HG02973 (cell line): ENCODE measurements around the gene N4BP2.
"Not testable (repeated sequence)": the region's sequence is repeated elsewhere in the genome, so short reads cannot be mapped to it uniquely, and the experiment has no call there.

Experiments
- ATAC-seq: cut with Tn5 transposase; IDR thresholded peaks from one replicate; pipeline ENCODE4 v1.9.1; 2021; ENCODE audit warnings: moderate library complexity; ENCODE audit not compliant: unreplicated experiment

N4BP2 gene

DNA sequence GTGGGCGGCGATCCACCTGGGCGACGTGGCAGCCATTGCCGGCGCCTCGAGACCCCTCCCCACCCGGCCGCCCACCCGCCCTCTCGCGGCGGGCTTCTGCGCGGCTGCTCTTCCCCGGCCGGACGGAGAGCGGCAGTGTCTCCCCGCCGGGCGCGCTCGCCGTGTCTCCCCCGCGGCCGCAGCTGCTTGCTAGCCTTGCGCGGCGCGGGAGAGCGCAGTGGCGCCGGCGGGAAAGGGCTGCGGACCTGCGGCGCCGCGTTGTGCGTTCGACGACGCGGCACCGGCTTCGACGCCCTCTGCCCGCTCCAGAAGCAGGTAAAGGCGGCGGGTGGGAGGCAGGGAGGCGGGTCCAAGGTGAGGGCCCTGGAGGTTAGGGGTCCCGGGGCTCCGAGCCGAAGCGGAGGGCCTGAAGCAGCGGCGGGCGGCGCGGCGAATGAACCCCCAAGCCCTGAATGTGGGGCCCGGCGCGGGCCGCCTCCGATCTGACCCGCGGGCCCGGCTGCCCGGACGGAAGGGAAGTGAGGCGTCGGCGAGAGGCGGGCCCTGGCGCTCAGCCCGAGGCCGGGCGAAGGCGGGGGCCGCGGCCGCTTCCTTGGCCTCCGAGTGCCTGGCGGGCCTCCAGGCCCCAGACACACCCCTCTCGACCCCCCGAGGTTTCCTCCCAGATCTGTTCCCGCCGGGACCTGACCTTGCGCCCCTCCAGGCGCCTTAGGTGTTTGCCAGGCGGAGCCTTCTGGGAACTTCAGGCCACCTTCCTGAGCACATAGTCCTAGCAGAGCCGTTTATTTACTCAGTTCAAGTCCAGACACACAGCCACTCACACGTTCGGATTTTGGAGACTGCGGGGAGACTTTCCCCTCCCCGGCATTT lies at the start of gene N4BP2:
TSS of gene N4BP2 (plus strand) at position 135 of the 870 bp plus-strand sequence. CDS start 40,491 bp downstream, outside the sequence.
- ATAC-seq = peak; percentile 47

DNA sequence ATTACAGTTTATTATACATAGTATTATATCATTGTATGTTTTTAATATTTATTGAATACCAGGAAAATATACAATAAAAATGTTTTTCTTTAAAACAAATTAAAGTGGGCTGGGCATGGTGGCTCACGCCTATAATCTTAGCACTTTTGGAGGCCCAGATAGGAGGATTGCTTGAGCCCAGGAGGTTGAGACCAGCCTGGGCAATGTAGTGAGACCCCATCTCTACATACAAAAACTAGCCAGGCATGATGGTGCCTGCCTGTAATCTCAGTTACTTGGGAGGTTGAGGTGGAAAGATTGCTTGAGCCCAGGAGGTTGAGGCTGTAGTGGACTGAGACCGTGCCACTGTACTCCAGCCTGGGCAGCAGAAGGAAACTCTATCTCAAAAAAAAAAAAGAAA lies 40.6 kb upstream of the N4BP2 start:
- no peak for ATAC-seq

DNA sequence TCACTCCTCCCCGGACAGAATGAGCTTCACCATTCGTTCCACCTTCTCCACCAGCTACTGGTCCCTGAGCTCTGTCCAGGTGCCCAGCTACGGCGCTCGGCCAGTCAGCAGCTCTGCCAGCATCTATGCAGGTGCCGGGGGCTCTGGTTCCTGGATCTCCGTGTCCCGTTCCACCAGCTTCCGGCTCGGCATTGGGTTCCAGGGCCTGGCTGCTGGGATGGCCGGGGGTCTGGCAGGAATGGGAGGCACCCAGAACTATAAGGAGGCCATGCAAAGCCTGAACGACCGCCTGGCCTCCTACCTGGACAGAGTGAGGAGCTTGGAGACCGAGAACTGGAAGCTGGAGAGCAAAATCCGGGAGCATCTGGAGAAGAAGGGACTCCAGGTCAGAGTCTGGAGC lies 36.4 kb upstream of the N4BP2 start:
- no peak for ATAC-seq

DNA sequence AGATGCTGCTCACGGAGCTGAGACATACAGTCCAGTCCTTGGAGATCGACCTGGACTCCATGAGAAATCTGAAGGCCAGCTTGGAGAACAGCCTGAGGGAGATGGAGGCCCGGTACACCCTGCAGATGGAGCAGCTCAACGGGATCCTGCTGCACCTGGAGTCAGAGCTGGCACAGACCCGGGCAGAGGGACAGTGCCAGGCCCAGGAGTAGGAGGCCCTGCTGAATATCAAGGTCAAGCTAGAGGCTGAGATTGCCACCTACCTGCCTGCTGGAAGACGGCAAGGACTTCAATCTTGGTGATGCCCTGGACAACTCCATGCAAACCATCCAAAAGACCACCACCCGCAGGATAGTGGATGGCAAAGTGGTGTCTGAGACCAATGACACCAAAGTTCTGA lies 35.5 kb upstream of the N4BP2 start:
- not testable (repeated sequence) for ATAC-seq

DNA sequence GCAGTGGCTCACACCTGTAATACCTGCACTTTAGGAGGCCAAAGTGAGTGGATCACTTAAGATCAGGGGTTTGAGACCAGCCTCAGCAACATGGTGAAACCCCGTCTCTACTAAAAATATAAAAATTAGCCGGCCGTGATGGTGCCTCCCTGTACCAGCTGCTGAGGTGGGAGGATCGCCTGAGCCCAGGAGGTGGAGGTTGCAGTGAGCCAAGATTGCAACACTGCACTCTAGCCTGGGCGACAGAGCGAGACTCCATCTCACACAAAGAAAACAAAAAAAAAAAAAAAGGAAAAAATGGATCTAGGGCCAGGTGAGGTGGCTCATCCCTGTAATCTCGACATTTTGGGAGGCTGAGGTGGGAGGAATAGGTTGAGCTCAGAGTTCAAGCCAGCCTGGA lies 32.6 kb upstream of the N4BP2 start:
- not testable (repeated sequence) for ATAC-seq

DNA sequence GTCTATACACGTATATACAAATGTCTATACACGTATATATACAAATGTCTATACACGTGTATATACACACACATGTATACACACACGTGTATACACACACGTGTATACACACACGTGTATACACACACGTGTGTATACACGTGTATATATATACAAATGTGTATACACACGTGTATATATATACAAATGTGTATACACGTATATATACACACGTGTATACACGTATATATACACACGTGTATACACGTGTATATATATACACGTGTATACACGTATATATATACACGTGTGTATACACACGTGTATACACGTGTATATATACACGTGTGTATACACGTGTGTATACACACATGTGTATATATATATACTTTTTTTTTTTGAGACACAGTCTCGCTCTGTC lies 23.9 kb upstream of the N4BP2 start:
- ATAC-seq = no peak

DNA sequence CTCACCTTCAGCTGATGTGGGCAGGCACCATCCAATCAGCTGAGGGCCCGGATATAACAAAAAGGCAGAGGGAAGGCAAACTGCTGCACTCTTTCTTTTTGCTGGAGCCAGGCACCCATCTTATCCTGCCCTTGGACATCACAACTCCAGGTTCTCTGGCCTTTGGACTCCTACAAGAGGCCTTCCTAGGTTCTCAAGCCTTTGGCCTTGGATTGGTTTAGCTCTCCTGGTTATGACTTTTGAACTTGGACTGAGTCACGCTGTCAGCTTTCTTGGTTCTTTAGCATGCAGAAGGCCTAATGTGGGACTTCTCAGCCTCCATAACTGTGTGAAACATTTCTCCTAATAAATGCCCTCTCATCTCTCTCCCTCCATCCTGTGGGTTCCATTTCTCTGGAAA lies 23.0 kb upstream of the N4BP2 start:
- no peak for ATAC-seq

DNA sequence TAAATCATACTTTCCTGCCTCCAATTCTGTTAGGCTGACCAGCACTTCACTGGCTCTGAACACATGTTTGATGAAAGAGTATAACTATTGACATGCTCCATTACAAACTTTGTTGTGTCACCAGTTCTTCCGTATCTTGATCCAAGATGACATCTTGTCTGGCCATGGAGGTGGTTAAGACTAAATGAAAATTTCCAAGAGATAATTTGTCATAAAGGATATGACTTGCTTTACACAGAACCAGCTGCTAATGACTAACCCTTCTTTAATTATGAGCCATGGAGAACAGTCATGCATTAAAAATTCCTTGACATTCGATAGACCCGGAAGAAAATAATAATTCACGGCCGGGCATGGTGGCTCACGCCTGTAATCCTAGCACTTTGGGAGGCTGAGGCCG lies 17.7 kb upstream of the N4BP2 start:
- ATAC-seq = no peak

DNA sequence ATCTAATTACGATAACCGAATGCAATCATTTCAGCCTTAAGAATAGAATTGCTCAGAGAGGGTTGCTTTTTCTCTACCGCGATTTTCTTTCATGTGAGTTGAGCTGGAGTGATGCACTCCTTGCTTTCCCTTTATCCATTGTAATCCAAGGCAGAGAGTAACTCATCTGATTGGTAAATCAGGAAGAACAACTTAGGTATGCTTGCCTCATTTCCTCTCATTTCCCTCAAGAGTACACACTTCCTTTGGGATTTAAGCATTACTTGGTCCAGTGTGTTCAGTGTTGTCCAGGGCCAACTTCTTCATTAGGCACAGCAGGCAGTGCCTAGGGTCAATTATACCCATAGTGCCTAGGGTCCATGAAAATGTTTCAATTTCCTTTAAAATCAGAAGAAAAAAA lies 15.7 kb upstream of the N4BP2 start:
- ATAC-seq = no peak

DNA sequence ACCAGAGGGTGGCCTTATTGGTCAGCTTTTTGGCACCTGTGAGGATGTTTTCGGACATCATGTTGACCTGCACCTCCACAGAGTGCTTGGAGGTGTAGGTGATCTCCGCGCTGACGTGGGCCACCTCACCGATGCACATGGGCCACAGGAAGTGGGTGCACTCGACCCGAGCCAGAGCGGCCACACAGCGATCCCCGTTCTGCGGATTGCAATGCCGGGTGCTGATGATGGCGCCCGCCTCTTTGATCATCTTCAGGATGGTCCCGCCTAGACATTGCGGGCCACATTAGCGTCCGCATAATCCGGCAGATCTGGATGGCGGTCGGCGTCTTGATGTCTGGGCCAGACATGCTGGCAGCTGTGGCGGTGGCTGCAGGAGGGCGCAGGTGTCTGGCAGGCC lies 12.9 kb upstream of the N4BP2 start:
- no peak for ATAC-seq

DNA sequence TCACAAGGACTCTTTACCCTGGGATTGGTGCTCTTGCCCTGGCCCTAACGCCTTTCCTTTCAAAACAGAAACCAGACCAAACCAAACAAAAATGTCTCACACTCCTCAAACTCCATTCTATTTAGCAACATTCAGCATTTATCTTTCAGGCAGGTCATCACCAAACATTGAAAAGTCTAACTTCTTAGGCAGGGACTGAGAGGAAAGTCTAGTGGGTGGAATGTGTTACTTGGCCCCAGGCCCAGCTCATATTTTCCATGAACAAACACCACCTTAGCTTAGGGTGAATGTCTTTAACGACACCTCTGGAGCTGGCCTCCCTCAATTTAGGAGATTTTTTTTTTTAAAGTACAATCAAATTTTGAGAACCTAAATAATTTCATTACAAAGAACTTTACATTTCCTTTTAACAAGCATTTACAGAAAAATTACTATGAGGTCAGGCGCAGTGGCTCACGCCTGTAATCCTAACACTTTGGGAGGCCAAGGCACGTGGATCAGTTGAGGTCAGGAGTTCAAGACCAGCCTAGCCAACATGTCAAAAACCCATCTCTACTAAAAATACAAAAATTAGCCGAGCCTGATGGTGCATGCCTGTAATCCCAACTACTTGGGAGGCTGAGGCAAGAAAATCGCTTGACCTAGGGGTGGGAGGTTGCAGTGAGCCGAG lies 10.2 kb upstream of the N4BP2 start:
- ATAC-seq = no peak

DNA sequence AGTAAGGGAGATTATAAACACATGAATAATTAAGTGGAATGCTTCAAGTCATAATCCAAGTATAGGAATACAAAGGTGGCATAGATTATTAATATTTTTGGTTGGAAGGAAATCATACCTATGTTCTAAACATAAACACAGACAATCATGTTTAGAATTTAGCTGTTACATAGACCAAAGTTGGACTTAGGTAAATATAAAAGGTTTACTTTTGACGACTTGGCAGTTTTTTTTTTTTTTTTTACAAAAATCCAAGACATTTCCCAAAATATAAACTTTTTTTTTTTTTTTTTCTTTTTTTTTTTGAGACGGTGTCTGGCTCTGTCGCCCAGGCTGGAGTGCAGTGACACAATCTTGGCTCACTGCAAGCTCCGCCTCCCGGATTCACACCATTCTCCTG lies 3.5 kb upstream of the N4BP2 start:
- ATAC-seq = no peak

DNA sequence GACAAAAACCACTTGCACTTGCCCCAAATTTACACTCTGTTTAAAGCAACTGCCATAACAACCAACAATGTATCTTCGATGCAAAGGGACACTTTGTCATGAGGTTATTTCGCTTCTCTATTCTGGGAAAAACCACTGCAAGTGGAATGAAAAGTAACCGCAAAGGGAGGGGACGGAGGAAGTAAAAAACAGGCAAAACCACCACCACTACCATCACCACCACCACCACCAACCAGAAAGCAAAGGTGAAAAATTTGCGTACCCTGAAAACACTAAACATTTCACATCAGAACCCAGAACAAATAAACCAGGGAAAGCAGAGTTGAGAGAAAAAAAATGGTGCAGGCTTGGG lies 1.2 kb upstream of the N4BP2 start:
- ATAC-seq = no peak

DNA sequence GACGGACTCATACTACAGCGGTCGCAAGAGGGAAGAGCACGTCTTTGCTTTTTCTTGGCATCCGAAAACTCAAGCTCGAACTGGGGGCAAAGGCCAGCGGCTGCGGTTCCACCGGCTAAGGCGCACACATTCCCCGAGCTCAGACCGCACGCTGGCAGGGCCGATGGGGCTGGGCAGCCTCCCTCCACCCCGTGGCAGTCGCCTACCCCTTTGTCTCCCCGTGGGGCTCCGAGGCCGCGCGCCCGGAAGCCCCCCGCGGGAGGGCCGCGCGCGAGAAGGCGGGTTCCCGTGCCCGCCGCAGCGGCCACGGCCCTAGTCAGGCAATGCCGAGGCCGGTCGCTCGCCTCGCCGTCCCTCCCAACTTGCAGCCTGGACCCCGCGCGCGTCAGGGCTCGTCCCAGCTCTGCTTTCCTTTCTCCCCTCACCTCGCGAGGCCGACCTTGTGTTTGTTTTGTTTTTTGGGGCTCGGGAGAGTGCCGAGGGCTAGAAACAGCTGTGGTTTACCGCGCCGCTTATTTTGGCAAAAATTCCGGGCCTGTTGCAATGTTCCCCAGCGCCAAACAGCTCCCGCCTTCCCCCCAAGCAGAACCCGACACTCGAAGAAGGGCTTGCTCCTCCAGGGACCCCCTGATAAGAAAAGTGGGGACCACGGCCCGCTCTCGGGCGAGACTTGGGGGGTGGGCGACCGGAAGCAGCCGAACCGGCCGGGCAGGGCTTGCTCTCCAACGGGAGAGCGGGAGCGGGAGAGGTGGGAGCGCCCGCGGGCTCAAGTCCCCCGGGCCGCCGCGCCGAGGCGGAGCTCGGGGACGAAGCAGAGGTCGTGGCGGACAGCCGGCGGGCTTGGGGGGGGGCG lies 561 bp upstream of the N4BP2 start:
- ATAC-seq = peak; percentile 6

DNA sequence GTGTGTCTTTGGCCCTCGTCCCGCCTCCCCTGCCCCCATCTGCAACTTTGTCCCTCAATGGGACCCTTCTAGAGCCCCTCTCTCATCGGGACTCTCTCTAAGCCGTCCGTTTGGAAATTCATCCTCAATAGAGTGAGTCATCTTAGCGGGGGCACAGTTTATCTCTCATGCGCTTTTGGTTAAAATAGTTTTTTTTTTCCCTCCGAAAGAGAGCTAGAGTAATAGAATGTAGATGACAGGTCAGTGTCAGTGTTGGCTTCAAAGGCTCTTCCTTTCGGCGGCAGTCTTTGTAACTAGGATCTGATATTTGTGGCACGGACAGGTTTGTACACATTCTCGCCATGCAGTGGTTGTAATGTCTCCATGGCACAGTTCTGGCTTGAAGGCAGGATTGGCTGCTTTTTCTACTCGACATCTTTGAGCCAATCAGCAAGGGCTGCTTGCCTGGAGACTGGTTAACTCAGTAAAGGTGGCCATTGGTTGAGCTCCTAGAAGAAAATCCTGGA lies 989 bp downstream of the N4BP2 start:
- ATAC-seq = peak; percentile 70

DNA sequence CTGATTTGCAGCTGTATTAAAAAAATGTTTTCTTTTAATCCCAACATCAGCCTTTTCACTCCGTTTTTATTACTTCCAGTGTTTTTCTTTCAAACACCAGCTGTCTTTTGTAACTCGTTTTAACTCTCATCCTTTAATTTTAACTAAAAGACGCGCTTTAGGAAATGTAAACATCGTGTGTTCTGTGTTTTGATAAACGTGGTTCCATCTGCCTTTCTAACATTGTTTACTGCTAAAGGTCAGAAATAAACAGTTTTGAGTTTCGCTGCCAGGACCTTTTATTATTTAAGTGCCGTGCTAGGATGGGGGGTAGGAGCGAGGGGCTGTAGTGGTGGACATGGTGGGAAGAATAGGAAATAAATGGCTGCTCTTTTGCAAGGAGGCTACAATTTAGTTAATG lies 1.5 kb downstream of the N4BP2 start:
- ATAC-seq = no peak

DNA sequence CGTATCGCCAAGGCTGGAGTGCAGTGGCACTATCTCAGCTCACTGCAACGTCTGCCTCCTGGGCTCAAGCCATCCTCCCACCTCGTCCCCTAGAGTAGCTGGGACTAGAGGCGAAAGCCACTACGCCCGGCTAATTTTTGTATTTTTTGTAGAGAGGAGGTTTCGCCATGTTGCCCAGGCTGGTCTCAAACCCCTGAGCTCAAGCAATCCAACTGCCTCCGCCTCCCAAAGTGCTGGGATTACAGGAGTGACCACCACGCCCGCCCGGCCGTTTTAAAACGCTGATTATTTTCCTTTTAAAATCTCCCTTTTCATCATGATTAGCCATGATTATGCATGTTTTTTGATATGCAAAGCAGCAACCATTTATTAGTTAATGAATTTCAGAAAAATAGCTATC lies 2.2 kb downstream of the N4BP2 start:
- no peak for ATAC-seq

DNA sequence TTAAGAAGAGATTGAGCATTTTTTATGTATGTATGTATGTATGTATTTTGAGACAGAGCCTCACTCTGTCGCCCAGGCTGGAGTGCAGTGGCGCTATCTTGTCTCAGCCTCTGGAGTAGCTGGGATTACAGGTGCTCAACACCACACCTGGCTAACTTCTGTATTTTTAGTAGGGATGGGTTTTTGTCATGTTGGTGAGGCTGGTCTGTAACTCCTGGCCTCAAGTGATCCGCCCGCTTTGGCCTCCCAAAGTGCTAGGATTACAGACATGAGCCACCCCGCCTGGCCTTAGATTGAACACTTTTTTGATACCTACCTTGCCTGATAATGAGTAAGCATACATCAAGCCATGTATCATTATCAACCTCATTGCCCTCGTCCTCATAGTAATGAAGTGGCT lies 2.7 kb downstream of the N4BP2 start:
- ATAC-seq = no peak

DNA sequence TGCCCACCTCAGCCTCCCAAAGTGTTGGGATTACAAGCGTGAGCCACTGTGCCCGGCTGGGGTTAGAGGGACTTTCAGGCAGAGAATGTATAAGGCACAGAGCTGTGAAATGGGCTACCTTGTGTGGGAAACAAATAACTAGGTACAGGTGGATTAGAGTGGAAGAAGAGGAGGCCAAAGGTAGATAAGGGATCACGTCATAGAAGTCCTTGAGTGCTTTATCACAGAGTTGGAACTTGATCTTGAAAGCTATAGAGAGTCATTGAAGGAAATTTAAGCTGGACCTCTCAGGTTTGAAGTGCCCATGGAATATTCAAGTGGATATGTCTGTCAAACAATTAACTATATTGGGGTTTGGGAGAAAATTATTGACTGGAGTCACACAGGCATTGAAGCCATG lies 8.4 kb downstream of the N4BP2 start:
- no peak for ATAC-seq

DNA sequence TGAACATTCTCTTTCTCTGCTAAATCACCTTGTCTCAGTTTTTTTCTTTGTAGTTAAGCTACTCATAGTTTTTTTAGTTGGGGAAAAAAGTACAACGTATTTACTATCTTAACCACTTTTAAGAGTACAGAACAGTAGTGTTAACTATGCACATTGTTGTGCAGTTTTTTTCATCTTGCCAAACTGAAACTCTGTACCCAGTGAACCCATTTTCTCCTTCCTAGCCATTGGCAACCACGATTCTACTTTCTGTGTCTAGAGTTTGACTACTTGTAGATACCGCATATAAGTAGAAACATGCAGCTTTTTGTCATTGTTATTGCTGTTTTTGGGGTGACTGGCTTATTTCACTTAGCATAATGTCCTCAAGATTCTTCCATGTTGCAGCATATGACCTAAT lies 10.0 kb downstream of the N4BP2 start:
- ATAC-seq = no peak

DNA sequence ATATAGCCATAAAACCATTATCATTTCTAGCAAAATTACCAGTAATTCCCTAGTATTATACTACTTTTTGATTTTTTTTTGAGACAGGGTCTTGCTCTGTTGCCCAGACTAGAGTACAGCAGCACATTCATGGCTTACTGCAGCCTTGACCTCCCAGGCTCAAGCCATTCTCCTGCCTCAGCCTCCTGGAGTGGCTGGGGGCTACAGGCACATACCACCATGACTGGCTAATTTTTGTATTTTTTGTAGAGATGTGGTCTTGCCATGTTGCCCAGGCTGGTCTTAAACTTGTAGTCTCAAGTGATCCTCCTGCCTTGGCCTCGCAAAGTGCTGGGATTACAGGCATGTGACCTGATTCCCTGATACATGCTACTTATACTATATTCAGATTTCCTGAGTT lies 13.7 kb downstream of the N4BP2 start:
- no peak for ATAC-seq
